ENCODE measurements around the gene SETD1B.
"Not testable (repeated sequence)": the region's sequence is repeated elsewhere in the genome, so short reads cannot be mapped to it uniquely, and the experiment has no call there.

GRCh38 chr12:121860699-121861098 is 56.9 kb downstream of the SETD1B start:
- not testable (repeated sequence) for TF ChIP-seq POLR2A, CTCF (IDR thresholded peaks at IDR 0.05)

Measured in uterus (tissue), 2 donors.